AG04450 (cell line): ENCODE data around the gene TDG. TPM values are rescaled to one million over a fixed set of nuclear protein-coding genes. Genes with fewer than 3 reads are reported as not detected.

Experiments used
- CTCF ChIA-PET: fragments of 300-600, 350-600 bp; formaldehyde crosslinking; extraction: SDS; loops from one replicate; lab custom pipeline; 2022; ENCODE audit warnings: antibody characterized with exemption, inconsistent platforms; lab: Charles Lee
- POLR2A ChIA-PET: fragments of 350-600 bp; formaldehyde crosslinking; extraction: SDS; loops from one replicate; lab custom pipeline; 2021; ENCODE audit warnings: antibody characterized with exemption, inconsistent platforms; lab: Yijun Ruan, JAX
- DNase-seq: peaks from one replicate; pipeline ENCODE4 v3.0.0-alpha.2; 2011; ENCODE audit warnings: low read depth, low spot score
- H3K27ac ChIP-seq: one replicate; pipeline ENCODE4 v1.5.1; 2012; ENCODE audit warnings: low read depth, low read length, control low read depth
- H3K27me3 ChIP-seq: one replicate; pipeline ENCODE4 v1.6.0; 2012; ENCODE audit warnings: low read length; ENCODE audit not compliant: control insufficient read depth, insufficient read depth
- H3K4me3 ChIP-seq: 2 replicates; pipeline ENCODE4 v1.5.1; 2011; ENCODE audit warnings: mild to moderate bottlenecking, low read depth, low read length, control low read depth
- H3K9me3 ChIP-seq: 2 replicates; pipeline ENCODE4 v1.5.1; 2012; ENCODE audit warnings: low read length; ENCODE audit not compliant: control insufficient read depth, insufficient read depth
- CTCF ChIP-seq: IDR thresholded peaks from 2 replicates; pipeline ENCODE4 v1.5.1; 2011; ENCODE audit warnings: low read depth, low read length, control low read depth, inconsistent platforms
- polyA plus RNA-seq: library from polyadenylated mRNA; depleted of rRNA; stranded (reverse); fragments of >200 nt; gene quantifications from 2 replicates; pipeline ENCODE4 v1.2.3, GENCODE V29; 2011

The TDG gene
- polyA plus RNA-seq, 1 experiment = 28.4 TPM

- no peaks in the 10 kb centered on the region for H3K27me3 ChIP-seq
- no peak overlapping the region for H3K27ac ChIP-seq
- ChIA-PET POLR2A (interaction anchor here (2.3 kb wide), 1 partner anchor 13 kb away, joined by 6 read pairs; the partner anchor contains the start of gene TDG), CTCF (no interaction called here)
- H3K9me3 ChIP-seq = no peaks in the 10 kb centered on the region
- H3K4me3 ChIP-seq = no peak overlapping the region
- TF ChIP-seq CTCF = no peak
- no peak for DNase-seq
Measured at GRCh38 chr12:103978384-103978982, 12.8 kb downstream of the TDG start.

GRCh38 chr12:103986829-103987228 lies 21.2 kb downstream of the TDG start:
- no peak for TF ChIP-seq CTCF

GRCh38 chr12:103994235-103994634 lies 28.6 kb downstream of the TDG start:
- CTCF ChIA-PET = no interaction called here
- no peak overlapping the region for H3K27ac ChIP-seq
- H3K9me3 ChIP-seq = no peaks in the 10 kb centered on the region
- H3K27me3 ChIP-seq = no peaks in the 10 kb centered on the region
- no peak for DNase-seq
- no peak overlapping the region for H3K4me3 ChIP-seq
- POLR2A ChIA-PET = no interaction called here
- no peak for TF ChIP-seq CTCF

More at GRCh38 chr12:103986829-103987228, 21.2 kb downstream of the TDG start:
- ChIA-PET CTCF (interaction anchor here (1.3 kb wide), 1 partner anchor 122 kb away, joined by 3 read pairs; no protein-coding TSS in a partner anchor), POLR2A (interaction anchor here (1.2 to 1.3 kb wide), 2 partner anchors 11 to 77 kb away, joined by 3 to 6 read pairs; partner anchors contain the start of gene HCFC2)
- H3K27me3 ChIP-seq = no peaks in the 10 kb centered on the region
- peak overlapping the region; percentile 59 for H3K27ac ChIP-seq
- peak; percentile 58 for DNase-seq
- no peak overlapping the region for H3K4me3 ChIP-seq
- H3K9me3 ChIP-seq = no peaks in the 10 kb centered on the region

- no peak for TF ChIP-seq CTCF
- no peak overlapping the region for H3K27ac ChIP-seq
- POLR2A ChIA-PET = interaction anchor here (0.6 kb wide), 1 partner anchor 9 kb away, joined by 3 read pairs; no protein-coding TSS in a partner anchor
- H3K9me3 ChIP-seq = no peaks in the 10 kb centered on the region
- no peak for DNase-seq
- no peak overlapping the region for H3K4me3 ChIP-seq
- H3K27me3 ChIP-seq = no peaks in the 10 kb centered on the region
- CTCF ChIA-PET = interaction anchor here (1.2 to 2.4 kb wide), 2 partner anchors 62 to 113 kb away, joined by 4 to 13 read pairs; no protein-coding TSS in a partner anchor
Measured at GRCh38 chr12:103996595-103996994, 30.9 kb downstream of the TDG start.

- POLR2A ChIA-PET = interaction anchor here (0.6 to 1.1 kb wide), 2 partner anchors 11 to 175 kb away, joined by 3 to 4 read pairs; no protein-coding TSS in a partner anchor
- no peak for TF ChIP-seq CTCF
- CTCF ChIA-PET = interaction anchor here (1.2 to 2.4 kb wide), 2 partner anchors 61 to 112 kb away, joined by 4 to 13 read pairs; no protein-coding TSS in a partner anchor
Measured at GRCh38 chr12:103997286-103997900, 31.7 kb downstream of the TDG start.

More at GRCh38 chr12:103997286-103997900, 31.7 kb downstream of the TDG start:
- DNase-seq = no peak
- Histone ChIP-seq H3K27me3 (no peaks in the 10 kb centered on the region), H3K9me3 (no peaks in the 10 kb centered on the region), H3K4me3 (no peak overlapping the region), H3K27ac (peak overlapping the region; percentile 22)
